WI38 (cell line): Measurements from ENCODE around the gene UBE3C.
A peak's percentile ranks its signal among the peaks of the same experiment; 100 is the strongest.

Source experiments
- H3K4me3 ChIP-seq: 2 replicates; pipeline ENCODE4 v1.5.1; 2011; ENCODE audit warnings: low read depth, mild to moderate bottlenecking, control low read depth, low read length
- TF ChIP-seq, protein P1 (sequence below): IDR thresholded peaks from 2 replicates; pipeline ENCODE4 v1.5.1; 2012; ENCODE audit warnings: low read depth, mild to moderate bottlenecking, control low read depth, low read length

Gene UBE3C

GRCh38 chr7:157309988-157310668, 171.4 kb downstream of the UBE3C start:
- H3K4me3 ChIP-seq = peak overlapping the region; percentile 26
- TF ChIP-seq, protein P1, sequence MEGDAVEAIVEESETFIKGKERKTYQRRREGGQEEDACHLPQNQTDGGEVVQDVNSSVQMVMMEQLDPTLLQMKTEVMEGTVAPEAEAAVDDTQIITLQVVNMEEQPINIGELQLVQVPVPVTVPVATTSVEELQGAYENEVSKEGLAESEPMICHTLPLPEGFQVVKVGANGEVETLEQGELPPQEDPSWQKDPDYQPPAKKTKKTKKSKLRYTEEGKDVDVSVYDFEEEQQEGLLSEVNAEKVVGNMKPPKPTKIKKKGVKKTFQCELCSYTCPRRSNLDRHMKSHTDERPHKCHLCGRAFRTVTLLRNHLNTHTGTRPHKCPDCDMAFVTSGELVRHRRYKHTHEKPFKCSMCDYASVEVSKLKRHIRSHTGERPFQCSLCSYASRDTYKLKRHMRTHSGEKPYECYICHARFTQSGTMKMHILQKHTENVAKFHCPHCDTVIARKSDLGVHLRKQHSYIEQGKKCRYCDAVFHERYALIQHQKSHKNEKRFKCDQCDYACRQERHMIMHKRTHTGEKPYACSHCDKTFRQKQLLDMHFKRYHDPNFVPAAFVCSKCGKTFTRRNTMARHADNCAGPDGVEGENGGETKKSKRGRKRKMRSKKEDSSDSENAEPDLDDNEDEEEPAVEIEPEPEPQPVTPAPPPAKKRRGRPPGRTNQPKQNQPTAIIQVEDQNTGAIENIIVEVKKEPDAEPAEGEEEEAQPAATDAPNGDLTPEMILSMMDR = no peak

GRCh38 chr7:157310676-157311185, 172.0 kb downstream of the UBE3C start:
- peak overlapping the region; percentile 19; the same call in 1 of the 2 replicates for H3K4me3 ChIP-seq
- TF ChIP-seq, protein P1 = no peak

GRCh38 chr7:157312941-157313340, 174.2 kb downstream of the UBE3C start:
- TF ChIP-seq, protein P1 = no peak

DNA sequence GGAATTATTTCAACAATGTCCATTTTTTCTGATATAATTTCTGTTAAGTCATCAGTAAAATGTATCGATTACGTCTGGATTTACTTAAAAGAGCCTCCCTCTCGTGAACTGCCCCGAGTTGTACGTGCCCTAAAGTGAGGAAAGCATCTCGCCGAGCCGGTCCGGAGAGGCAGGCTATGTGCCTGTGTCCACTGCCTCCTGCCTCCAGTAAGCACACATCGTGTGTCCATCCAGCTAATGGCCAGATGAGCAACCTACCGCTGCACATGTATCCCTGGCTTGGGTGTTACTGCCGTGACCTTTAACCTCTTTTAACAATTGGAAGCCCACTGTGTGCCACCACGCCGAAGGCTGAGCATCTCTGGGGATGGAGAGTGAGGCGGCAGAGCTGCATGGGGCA, 174.9 kb downstream of the UBE3C start:
- TF ChIP-seq, protein P1 = no peak
- no peak overlapping the region for H3K4me3 ChIP-seq

More at GRCh38 chr7:157312941-157313340, 174.2 kb downstream of the UBE3C start:
- H3K4me3 ChIP-seq = no peak overlapping the region

DNA sequence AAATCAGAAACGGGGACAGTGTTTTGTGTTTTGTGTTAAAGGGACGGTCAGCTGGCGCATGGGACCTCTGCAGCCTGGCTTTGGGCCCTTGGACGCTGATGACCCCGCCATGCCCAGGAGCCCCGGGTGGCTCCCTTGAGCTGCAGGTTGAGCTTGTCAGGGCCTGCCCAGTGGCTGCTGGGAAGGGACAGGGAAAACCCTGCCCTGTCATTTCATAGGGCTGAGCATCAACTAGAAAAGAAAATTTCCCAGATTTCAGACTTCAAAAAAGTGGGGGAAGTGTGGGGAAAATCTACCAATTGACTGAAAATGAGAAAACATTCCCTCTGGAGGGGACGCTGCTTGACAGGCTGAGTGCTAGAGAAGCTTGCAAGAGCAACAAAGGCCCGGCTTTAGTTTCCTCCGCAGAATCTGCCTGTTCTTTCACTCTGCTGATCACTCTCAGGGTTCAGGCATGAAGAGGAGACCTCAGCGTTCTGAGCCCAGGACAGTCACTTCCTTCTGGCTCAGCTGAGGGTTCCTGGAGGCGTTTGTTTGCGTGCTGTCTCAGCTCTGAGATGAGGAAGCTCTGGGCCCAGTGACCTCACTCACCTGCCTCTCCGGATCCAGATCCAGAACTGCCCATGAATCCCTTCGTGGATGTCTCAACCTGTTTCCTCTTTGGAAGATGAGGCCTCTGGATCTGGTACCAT, 179.4 kb downstream of the UBE3C start:
- TF ChIP-seq, protein P1 = no peak
- 0 out of 2 replicates have a peak overlapping the region, but pooled peaks have one; percentile 14 for H3K4me3 ChIP-seq
